Stimulated activated CD4-positive, alpha-beta T cell treated with anti-CD3 and anti-CD28 coated beads, Interleukin-15, amount 100 ng/mL, for 48 hours (primary cell): ENCODE measurements around the gene TMEM35B.
"Not testable (repeated sequence)": the region's sequence is repeated elsewhere in the genome, so short reads cannot be mapped to it uniquely, and the experiment has no call there.

Experiments
- DNase-seq, 2 donors: peaks; one replicate each; pipeline ENCODE4 v3.0.0-alpha.2; 2020; ENCODE audit warnings: low read depth in 2 of 2

Gene TMEM35B

GRCh38 chr1:34984793-34985608 is at the start of gene TMEM35B:
TMEM35B (minus strand) TSS chr1:34985347; CDS start chr1:34985305, 42 bp downstream.
- peak; percentile 53 to 74 for DNase-seq

GRCh38 chr1:35033346-35033745 is 48.2 kb upstream of the TMEM35B start:
- no peak for DNase-seq

GRCh38 chr1:35032384-35032739 is 47.2 kb upstream of the TMEM35B start:
- no peak for DNase-seq

GRCh38 chr1:35030756-35031446 is 45.8 kb upstream of the TMEM35B start:
- peak; percentile 18 to 41 for DNase-seq

GRCh38 chr1:35030338-35030737 is 45.2 kb upstream of the TMEM35B start:
- DNase-seq: no peak

GRCh38 chr1:35029761-35030160 is 44.6 kb upstream of the TMEM35B start:
- no peak for DNase-seq

GRCh38 chr1:35016406-35016805 is 31.3 kb upstream of the TMEM35B start:
- DNase-seq: no peak

- DNase-seq: no peak
Observed at GRCh38 chr1:35014486-35014885, 29.3 kb upstream of the TMEM35B start.

GRCh38 chr1:35005711-35006110 is 20.6 kb upstream of the TMEM35B start:
- no peak for DNase-seq

GRCh38 chr1:35001743-35002142 is 16.6 kb upstream of the TMEM35B start:
- no peak for DNase-seq

GRCh38 chr1:34994878-34995277 is 9.7 kb upstream of the TMEM35B start:
- no peak for DNase-seq

GRCh38 chr1:34988581-34988980 is 3.4 kb upstream of the TMEM35B start:
- DNase-seq: no peak

GRCh38 chr1:34988147-34988546 is 3.0 kb upstream of the TMEM35B start:
- DNase-seq: no peak

GRCh38 chr1:34987018-34987417 is 1.9 kb upstream of the TMEM35B start:
- no peak for DNase-seq

GRCh38 chr1:34985609-34985904 is 410 bp upstream of the TMEM35B start:
- DNase-seq: not testable (repeated sequence)

GRCh38 chr1:34984435-34984792 is 733 bp downstream of the TMEM35B start:
- no peak for DNase-seq

GRCh38 chr1:34983700-34984355 is 1.3 kb downstream of the TMEM35B start:
- DNase-seq: no peak

- no peak for DNase-seq
Observed at GRCh38 chr1:34982820-34983376, 2.2 kb downstream of the TMEM35B start.

- DNase-seq: no peak
Observed at GRCh38 chr1:34980715-34981114, 4.4 kb downstream of the TMEM35B start.

- DNase-seq: no peak
Observed at GRCh38 chr1:34978921-34979320, 6.2 kb downstream of the TMEM35B start.

- DNase-seq: no peak
Observed at GRCh38 chr1:34977858-34978257, 7.3 kb downstream of the TMEM35B start.

- DNase-seq: no peak
Observed at GRCh38 chr1:34977210-34977471, 8.0 kb downstream of the TMEM35B start.
